Mesodermal cell (in vitro differentiated cells): ENCODE data around the gene RAP2B.
"Not testable (repeated sequence)": the region's sequence is repeated elsewhere in the genome, so short reads cannot be mapped to it uniquely, and the experiment has no call there.

Experiments
- H3K27ac ChIP-seq: 2 replicates; pipeline ENCODE4 v1.7.0; 2013; ENCODE audit warnings: mild to moderate bottlenecking, low read depth, low read length, moderate library complexity; ENCODE audit not compliant: severe bottlenecking
- H3K36me3 ChIP-seq: 2 replicates; pipeline ENCODE4 v1.7.1; 2013; ENCODE audit warnings: mild to moderate bottlenecking, low read length, moderate library complexity; ENCODE audit not compliant: control insufficient read depth, insufficient read depth
- H3K4me1 ChIP-seq: one replicate; pipeline ENCODE4 v1.7.1; 2013; ENCODE audit warnings: mild to moderate bottlenecking, low read length; ENCODE audit not compliant: insufficient read depth, control insufficient read depth, poor library complexity, severe bottlenecking
- H3K4me3 ChIP-seq: 2 replicates; pipeline ENCODE4 v1.7.0; 2013; ENCODE audit warnings: low read length, control low read depth, mild to moderate bottlenecking; ENCODE audit not compliant: insufficient read depth, poor library complexity, severe bottlenecking; ENCODE audit errors: extremely low read depth
- H3K9me3 ChIP-seq: 2 replicates; pipeline ENCODE4 v1.7.1; 2013; ENCODE audit warnings: mild to moderate bottlenecking, low read length, moderate library complexity; ENCODE audit not compliant: control insufficient read depth
- WGBS, 2 experiments: methylation state at CpG; one replicate each; pipeline ENCODE4 v1.1.5; 2013; ENCODE audit warnings: missing lambda C conversion rate in 2 of 2; ENCODE audit not compliant: insufficient coverage in 2 of 2; 5-methylcytosine and 5-hydroxymethylcytosine counted together

Gene RAP2B

GRCh38 chr3:153171918-153172317 lies 9.9 kb downstream of the RAP2B start:
- H3K36me3 ChIP-seq = peaks cover 13% of the 10 kb centered on the region
- peaks cover 8% of the 10 kb centered on the region for H3K9me3 ChIP-seq
- 100% methylated on average over 2 of the region's 4 CpGs; no CpG with 5 or more reads in 1 of the 2 experiments for WGBS, 2 experiments
- no peak overlapping the region for H3K4me3 ChIP-seq
- no peak overlapping the region for H3K27ac ChIP-seq
- peaks cover 12% of the 10 kb centered on the region for H3K4me1 ChIP-seq

DNA sequence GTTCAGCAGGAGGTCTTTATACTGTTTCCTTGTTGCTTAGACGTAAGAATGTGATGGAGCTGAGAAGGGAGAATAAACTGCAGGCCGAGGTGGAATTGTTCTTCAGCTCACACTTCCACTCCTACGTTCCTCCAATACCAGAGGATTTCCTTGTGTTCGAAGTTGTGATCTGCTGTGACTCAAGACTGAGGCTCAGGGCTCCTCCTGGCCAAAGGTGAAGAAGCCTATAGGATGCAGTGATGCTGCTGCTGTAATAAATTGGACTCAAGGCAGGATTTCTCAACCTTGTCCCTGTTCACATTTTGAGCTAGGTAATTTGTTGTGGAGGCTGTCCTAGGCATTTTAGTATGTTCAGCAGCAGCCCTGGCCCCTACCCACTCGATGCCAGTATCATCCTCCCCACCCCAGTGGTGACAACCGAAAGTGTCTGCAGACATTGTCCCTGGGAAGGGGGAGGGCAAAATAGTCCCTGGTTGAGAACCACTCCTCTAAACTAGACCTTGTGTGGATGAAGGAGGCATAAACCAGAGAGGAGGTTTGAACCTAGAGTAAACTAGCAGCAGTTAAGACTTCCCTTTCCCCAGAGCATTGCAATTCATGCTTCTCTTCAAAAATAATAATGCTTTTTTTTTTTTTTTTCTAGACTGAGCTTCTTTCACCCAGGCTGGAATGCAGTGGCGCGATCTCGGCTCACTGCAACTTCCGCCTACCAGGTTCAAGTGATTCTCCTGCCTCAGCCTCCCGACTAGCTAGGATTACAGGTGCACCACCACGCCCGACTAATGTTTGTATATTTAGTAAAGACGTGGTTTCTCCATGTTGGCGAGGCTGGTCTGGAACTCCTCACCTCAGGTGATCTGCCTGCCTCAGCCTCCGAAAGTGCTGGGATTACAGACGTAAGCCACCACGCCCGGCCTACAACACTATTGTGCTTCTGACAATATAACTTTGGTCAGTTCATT lies 11.1 kb downstream of the RAP2B start:
- peaks cover 8% of the 10 kb centered on the region for H3K9me3 ChIP-seq
- no peak overlapping the region for H3K4me3 ChIP-seq
- H3K36me3 ChIP-seq = peaks cover 6% of the 10 kb centered on the region
- H3K27ac ChIP-seq = no peak overlapping the region
- peaks cover 1% of the 10 kb centered on the region for H3K4me1 ChIP-seq
- 89 to 100% methylated on average over 9 to 11 of the region's 19 CpGs for WGBS, 2 experiments

- peaks cover 8% of the 10 kb centered on the region for H3K9me3 ChIP-seq
- 79% methylated on average over 2 of the region's 6 CpGs; no CpG with 5 or more reads in 1 of the 2 experiments for WGBS, 2 experiments
- peaks cover 6% of the 10 kb centered on the region for H3K36me3 ChIP-seq
Measured at GRCh38 chr3:153173758-153174516, 11.9 kb downstream of the RAP2B start.

GRCh38 chr3:153176197-153176596 lies 14.2 kb downstream of the RAP2B start:
- WGBS, 2 experiments = 60% methylated on average over 1 of the region's 3 CpGs; no CpG with 5 or more reads in 1 of the 2 experiments
- H3K4me1 ChIP-seq = no peaks in the 10 kb centered on the region
- peaks cover 9% of the 10 kb centered on the region for H3K36me3 ChIP-seq
- peaks cover 8% of the 10 kb centered on the region for H3K9me3 ChIP-seq
- no peak overlapping the region for H3K27ac ChIP-seq
- no peak overlapping the region for H3K4me3 ChIP-seq

More at GRCh38 chr3:153173758-153174516, 11.9 kb downstream of the RAP2B start:
- Histone ChIP-seq H3K27ac (no peak overlapping the region), H3K4me3 (no peak overlapping the region), H3K4me1 (no peaks in the 10 kb centered on the region)

DNA sequence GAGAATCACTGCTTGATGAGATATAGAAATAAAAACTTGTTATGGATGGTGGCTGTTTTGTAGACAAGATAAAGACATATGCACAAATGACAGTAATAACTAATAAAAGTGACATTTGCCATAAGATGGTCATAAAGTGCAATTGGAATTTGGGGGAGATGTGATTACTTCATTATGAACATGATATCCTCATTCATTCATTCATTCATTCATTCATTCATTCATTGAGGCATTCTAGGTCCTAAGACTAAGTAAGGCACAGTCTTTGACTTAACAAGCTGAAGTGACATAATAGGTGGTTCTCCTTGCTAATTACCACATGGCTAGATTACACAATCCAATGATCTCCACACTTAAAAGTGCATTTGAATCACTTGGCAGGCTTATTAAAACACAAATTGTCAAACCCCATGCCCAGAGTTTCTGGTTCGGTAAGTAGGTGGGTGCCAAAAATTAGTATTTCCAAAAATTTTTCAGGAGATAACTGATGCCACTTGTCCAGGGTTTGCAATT lies 18.9 kb downstream of the RAP2B start:
- H3K9me3 ChIP-seq = peaks cover 2% of the 10 kb centered on the region
- no CpG with 5 or more reads among the region's 1 CpG for WGBS, 2 experiments
- no peaks in the 10 kb centered on the region for H3K4me1 ChIP-seq
- H3K27ac ChIP-seq = no peak overlapping the region
- peaks cover 3% of the 10 kb centered on the region for H3K36me3 ChIP-seq
- no peak overlapping the region for H3K4me3 ChIP-seq

DNA sequence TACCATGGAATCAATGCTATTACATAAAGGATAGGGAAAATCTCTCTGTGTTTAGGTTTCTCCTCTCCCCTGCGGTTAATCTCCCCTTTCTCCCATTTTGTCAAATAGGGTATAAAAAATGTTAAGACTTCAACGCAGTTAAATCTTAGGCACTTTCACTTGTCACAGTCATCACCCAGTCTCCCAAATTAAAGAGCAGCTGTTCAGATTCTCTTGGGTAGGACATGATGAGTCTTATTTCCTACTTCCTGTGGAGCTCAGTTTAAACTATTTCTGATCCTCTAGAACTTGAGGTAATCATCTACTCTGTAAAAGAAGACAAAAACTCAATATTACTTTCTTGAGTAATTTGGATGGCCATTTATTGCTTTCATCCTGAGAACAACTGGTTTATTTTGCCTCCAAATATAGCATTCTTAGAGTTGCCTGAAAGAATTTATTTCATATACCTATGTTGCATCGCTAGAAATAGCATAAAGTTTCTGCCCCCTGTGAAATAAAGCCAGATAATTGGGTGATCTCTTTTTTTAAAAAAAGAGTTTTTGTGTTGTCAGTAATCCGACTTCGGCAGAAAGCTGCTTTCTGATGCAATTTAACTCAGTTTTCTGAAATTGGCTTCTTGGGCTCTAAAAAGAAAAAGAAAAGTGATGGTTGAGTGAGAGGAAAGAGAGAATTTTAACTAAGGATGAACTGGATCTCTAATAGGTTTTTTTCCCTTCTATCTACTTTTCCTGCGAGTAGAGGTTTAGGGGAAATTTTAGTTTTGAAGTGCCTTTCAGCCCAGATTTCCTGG lies 20.7 kb downstream of the RAP2B start:
- peaks cover 3% of the 10 kb centered on the region for H3K36me3 ChIP-seq
- H3K4me3 ChIP-seq = no peak overlapping the region
- WGBS, 2 experiments = 96 to 100% methylated on average over 2 to 3 of the region's 6 CpGs
- H3K9me3 ChIP-seq = no peaks in the 10 kb centered on the region
- H3K4me1 ChIP-seq = no peaks in the 10 kb centered on the region
- no peak overlapping the region for H3K27ac ChIP-seq

DNA sequence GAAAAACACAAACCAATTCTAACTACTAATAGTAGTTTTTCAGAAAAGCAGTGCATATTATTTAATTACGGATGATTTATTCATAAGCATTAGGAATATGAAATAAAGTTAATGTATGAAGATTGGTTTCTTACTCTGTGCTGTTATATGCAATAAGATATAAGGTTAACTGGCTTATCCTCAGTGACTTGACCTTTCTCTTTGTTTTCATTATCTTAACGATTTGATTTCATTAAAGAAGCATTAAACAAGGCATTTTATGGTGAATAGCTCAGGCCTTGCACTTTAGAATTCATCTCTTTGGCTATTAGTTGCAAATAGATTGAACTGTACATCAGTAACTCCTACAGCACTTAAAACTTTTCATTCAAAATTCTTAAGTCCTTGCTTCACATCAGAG lies 28.9 kb downstream of the RAP2B start:
- Histone ChIP-seq H3K27ac (no peak overlapping the region), H3K9me3 (no peaks in the 10 kb centered on the region), H3K4me1 (no peaks in the 10 kb centered on the region), H3K4me3 (no peak overlapping the region), H3K36me3 (no peaks in the 10 kb centered on the region)
- 100% methylated on average over 1 of the region's 2 CpGs; no CpG with 5 or more reads in 1 of the 2 experiments for WGBS, 2 experiments

- Histone ChIP-seq H3K9me3 (no peaks in the 10 kb centered on the region), H3K36me3 (no peaks in the 10 kb centered on the region), H3K27ac (no peak overlapping the region), H3K4me1 (no peaks in the 10 kb centered on the region), H3K4me3 (no peak overlapping the region)
Measured at GRCh38 chr3:153192327-153192726, 30.3 kb downstream of the RAP2B start.

GRCh38 chr3:153193786-153194476 lies 31.9 kb downstream of the RAP2B start:
- H3K4me1 ChIP-seq, H3K4me3 ChIP-seq, H3K36me3 ChIP-seq, H3K27ac ChIP-seq, H3K9me3 ChIP-seq: not testable (repeated sequence)
- 96 to 97% methylated on average over 6 to 10 of the region's 12 CpGs for WGBS, 2 experiments
